Liver (tissue), 9 donors: Measurements from ENCODE around the gene TOMM40L. TPM values are rescaled to one million over a fixed set of nuclear protein-coding genes. Genes with fewer than 3 reads are reported as not detected.

Experiments used
- DNase-seq: peaks from one replicate; pipeline ENCODE4 v3.0.0-alpha.2; 2017; ENCODE audit warnings: low spot score
- H3K27ac ChIP-seq, 2 donors: one replicate each; pipeline ENCODE4 v1.7.0; 2013; ENCODE audit warnings: inconsistent platforms in 2 of 2, low read length in 2 of 2, control low read depth in 1 of 2, low read depth in 1 of 2, mild to moderate bottlenecking in 1 of 2
- H3K27me3 ChIP-seq, 4 donors: one replicate each; pipeline versions ENCODE4 v1.6.1 to v1.7.0; 2013; ENCODE audit warnings: low read length in 3 of 4, inconsistent platforms in 1 of 4, mild to moderate bottlenecking in 1 of 4, moderate library complexity in 1 of 4; ENCODE audit not compliant: control insufficient read depth in 4 of 4, insufficient read depth in 4 of 4
- H3K36me3 ChIP-seq, 4 donors: one replicate each; pipeline versions ENCODE4 v1.6.1 to v1.7.0; 2013; ENCODE audit warnings: low read length in 3 of 4, mild to moderate bottlenecking in 3 of 4, low read depth in 1 of 4, moderate library complexity in 1 of 4; ENCODE audit not compliant: control insufficient read depth in 4 of 4, insufficient read depth in 3 of 4
- H3K4me1 ChIP-seq, 4 donors: one replicate each; pipeline versions ENCODE4 v1.6.1 to v1.7.0; 2013; ENCODE audit warnings: low read length in 3 of 4, mild to moderate bottlenecking in 3 of 4, moderate library complexity in 1 of 4; ENCODE audit not compliant: control insufficient read depth in 4 of 4, insufficient read depth in 4 of 4
- H3K4me3 ChIP-seq, 3 donors: one replicate each; pipeline versions ENCODE4 v1.6.1 to v1.7.0; 2013; ENCODE audit warnings: low read length in 3 of 3, control low read depth in 1 of 3, low read depth in 1 of 3, mild to moderate bottlenecking in 1 of 3
- H3K9ac ChIP-seq, 2 donors: one replicate each; pipeline ENCODE4 v1.7.0; 2013; ENCODE audit warnings: low read length in 2 of 2, mild to moderate bottlenecking in 2 of 2, moderate library complexity in 2 of 2, control low read depth in 1 of 2, low read depth in 1 of 2
- H3K9me3 ChIP-seq, 4 donors: one replicate each; pipeline versions ENCODE4 v1.6.1 to v1.7.0; 2013; ENCODE audit warnings: low read length in 3 of 4; ENCODE audit not compliant: control insufficient read depth in 4 of 4
- ATF3 ChIP-seq: IDR thresholded peaks from 2 replicates; pipeline ENCODE4 v1.6.1; 2016; ENCODE audit warnings: antibody characterized with exemption
- CTCF ChIP-seq: fragments of 150-350 bp; IDR thresholded peaks from 2 replicates; pipeline ENCODE4 v1.5.1; 2017; ENCODE audit warnings: improper control_type of control experiment, low read depth, low read length; ENCODE audit not compliant: missing input control
- EGR1 ChIP-seq, 2 donors: IDR thresholded peaks; 2 replicates each; pipeline ENCODE4 v1.6.1; 2016 to 2018; ENCODE audit warnings: antibody characterized with exemption in 2 of 2, low read depth in 2 of 2
- FOXA1 ChIP-seq: IDR thresholded peaks from 2 replicates; pipeline ENCODE4 v1.6.1; 2016; ENCODE audit warnings: antibody characterized with exemption
- FOXA2 ChIP-seq: IDR thresholded peaks from 2 replicates; pipeline ENCODE4 v1.6.1; 2016; ENCODE audit warnings: antibody characterized with exemption
- GABPA ChIP-seq, 2 donors: IDR thresholded peaks in 1 of 2; conservative IDR thresholded peaks in 1 of 2; 2 replicates each; pipeline ENCODE4 v1.6.1; 2016; ENCODE audit warnings: antibody characterized with exemption in 2 of 2, mild to moderate bottlenecking in 1 of 2, moderate library complexity in 1 of 2
- HNF4A ChIP-seq, 2 donors: conservative IDR thresholded peaks; 2 replicates each; pipeline ENCODE4 v1.6.1; 2016; ENCODE audit warnings: antibody characterized with exemption in 2 of 2, mild to moderate bottlenecking in 2 of 2
- HNF4G ChIP-seq: IDR thresholded peaks from 2 replicates; pipeline ENCODE4 v1.6.1; 2016; ENCODE audit warnings: antibody characterized with exemption
- JUND ChIP-seq, 2 donors: IDR thresholded peaks; 2 replicates each; pipeline ENCODE4 v1.6.1; 2016; ENCODE audit warnings: antibody characterized with exemption in 2 of 2
- NR2F2 ChIP-seq: IDR thresholded peaks from 2 replicates; pipeline ENCODE4 v1.6.1; 2016; ENCODE audit warnings: antibody characterized with exemption
- RAD21 ChIP-seq, 2 donors: IDR thresholded peaks; 2 replicates each; pipeline ENCODE4 v1.6.1; 2016; ENCODE audit warnings: antibody characterized with exemption in 2 of 2, mild to moderate bottlenecking in 2 of 2
- REST ChIP-seq: IDR thresholded peaks from 2 replicates; pipeline ENCODE4 v1.6.1; 2016; ENCODE audit warnings: antibody characterized with exemption, mild to moderate bottlenecking
- RXRA ChIP-seq, 2 donors: IDR thresholded peaks; 2 replicates each; pipeline ENCODE4 v1.6.1; 2017 to 2018; ENCODE audit warnings: antibody characterized with exemption in 2 of 2, mild to moderate bottlenecking in 1 of 2
- SP1 ChIP-seq: IDR thresholded peaks from 2 replicates; pipeline ENCODE4 v1.6.1; 2018; ENCODE audit warnings: antibody characterized with exemption, mild to moderate bottlenecking
- TAF1 ChIP-seq: conservative IDR thresholded peaks from 2 replicates; pipeline ENCODE4 v1.6.1; 2016; ENCODE audit warnings: antibody characterized with exemption, mild to moderate bottlenecking
- YY1 ChIP-seq: IDR thresholded peaks from 2 replicates; pipeline ENCODE4 v1.6.1; 2016; ENCODE audit warnings: antibody characterized with exemption, mild to moderate bottlenecking
- ZBTB33 ChIP-seq: IDR thresholded peaks from 2 replicates; pipeline ENCODE4 v1.6.1; 2016; ENCODE audit warnings: antibody characterized with exemption
- WGBS: extraction: QIAGEN DNeasy Blood & Tissue Kit; methylation state at CpG from one replicate; pipeline ENCODE4 v1.1.7; 2013; 5-methylcytosine and 5-hydroxymethylcytosine counted together
- polyA plus RNA-seq, 2 donors: library from polyadenylated mRNA; stranded (reverse) in 1 of 2; unstranded in 1 of 2; fragments of 200-250 nt in 1 of 2; fragments of >200 nt in 1 of 2; fragmentation: Nextera tagmentation in 1 of 2; extraction: Ambion mirVana in 1 of 2; gene quantifications; one replicate each; pipeline versions ENCODE4 v1.2.1 to v1.2.3, GENCODE V29; 2013 to 2015
- total RNA-seq, 2 donors: library from RNA; depleted of rRNA; stranded (reverse); fragments of >200 nt; gene quantifications; one replicate each; pipeline ENCODE4 v1.2.3, GENCODE V29; 2014
- TF ChIP-seq, protein P1 (sequence below): IDR thresholded peaks from 2 replicates; pipeline ENCODE4 v1.6.1; 2016; ENCODE audit warnings: antibody characterized with exemption
- donor health status: healthy.
- donor health status: healthy.
- donor health status: healthy.
- donor health status: healthy.
- donor health status: healthy.

Gene TOMM40L
- total and polyA plus RNA-seq, 4 donors = 6.7 to 10.5 (median 8.9) TPM

DNA sequence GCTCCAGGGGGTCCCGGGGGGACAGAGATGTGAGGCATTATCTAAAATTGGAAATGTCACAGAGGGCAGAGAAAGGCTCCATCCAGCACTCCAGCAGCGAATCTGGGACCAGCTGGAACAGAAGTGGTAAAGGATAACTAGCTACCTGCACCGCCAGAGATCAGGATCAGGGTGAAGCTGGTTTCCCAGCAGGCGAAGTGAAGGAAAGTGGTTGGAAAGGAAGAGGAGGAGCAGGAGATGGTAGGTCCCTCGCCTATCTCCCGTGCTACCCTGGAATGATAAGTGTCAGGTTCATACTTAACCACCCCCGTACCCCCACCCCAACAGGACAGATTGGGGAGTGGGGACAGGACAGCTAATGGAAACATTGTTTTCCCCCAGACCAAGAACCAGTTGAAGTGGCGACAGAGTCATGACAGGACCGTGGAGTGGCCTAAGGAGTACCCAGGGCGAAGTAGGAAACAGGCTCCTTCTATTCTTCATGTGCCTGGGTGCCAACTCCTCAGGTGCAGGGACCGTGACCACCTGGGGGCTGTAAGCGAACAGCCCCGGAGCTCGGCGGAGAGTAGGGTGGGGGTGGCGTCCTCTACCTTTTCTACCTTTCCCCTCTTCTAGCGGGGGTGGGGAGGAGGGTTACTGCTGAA lies 49.3 kb upstream of the TOMM40L start:
- WGBS = 25% methylated on average over 17 of the region's 17 CpGs
- Histone ChIP-seq H3K36me3 (peaks cover 1 to 29% (median 20%) of the 10 kb centered on the region in 4 donors), H3K9ac (peak overlapping the region; percentile 46 to 95), H3K27me3 (no peaks in the 10 kb centered on the region), H3K27ac (peak overlapping the region; percentile 92 to 95), H3K4me1 (peaks cover 0 to 31% (median 26%) of the 10 kb centered on the region in 4 donors), H3K9me3 (no peaks in the 10 kb centered on the region), H3K4me3 (peak overlapping the region; percentile 70 to 98 (median 80))
- TF ChIP-seq NR2F2 = no peak
- TF ChIP-seq RXRA (IDR thresholded peaks at IDR 0.05) = no peak
- TF ChIP-seq GABPA (IDR thresholded peaks at IDR 0.05 in 1 of 2, conservative IDR thresholded peaks at IDR 0.05 in 1 of 2) = no peak
- DNase-seq = no peak

- peak; percentile 99 for DNase-seq
- TF ChIP-seq ZBTB33 = no peak
- peak; percentile 19 for TF ChIP-seq CTCF
- TF ChIP-seq NR2F2 = peak; percentile 39
- no peak for TF ChIP-seq GABPA (IDR thresholded peaks at IDR 0.05 in 1 of 2, conservative IDR thresholded peaks at IDR 0.05 in 1 of 2)
- no peak for TF ChIP-seq ATF3
- peak; percentile 13 to 43 for TF ChIP-seq HNF4A (conservative IDR thresholded peaks at IDR 0.05)
- no peak for TF ChIP-seq FOXA2
- TF ChIP-seq, protein P1, sequence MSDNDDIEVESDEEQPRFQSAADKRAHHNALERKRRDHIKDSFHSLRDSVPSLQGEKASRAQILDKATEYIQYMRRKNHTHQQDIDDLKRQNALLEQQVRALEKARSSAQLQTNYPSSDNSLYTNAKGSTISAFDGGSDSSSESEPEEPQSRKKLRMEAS = peak; percentile 77
- TF ChIP-seq JUND (IDR thresholded peaks at IDR 0.05) = no peak
- no peak for TF ChIP-seq TAF1
- no peak for TF ChIP-seq FOXA1
- TF ChIP-seq HNF4G = no peak
- peak; percentile 8 for TF ChIP-seq REST
- TF ChIP-seq SP1 = peak; percentile 69
- peak; percentile 87 to 94 for TF ChIP-seq EGR1 (IDR thresholded peaks at IDR 0.05; ENCODE audit: low read depth in 2 of 2)
- peak; percentile 99 for TF ChIP-seq YY1
- TF ChIP-seq RAD21 (IDR thresholded peaks at IDR 0.05) = peak; percentile 47 to 55
- TF ChIP-seq RXRA (IDR thresholded peaks at IDR 0.05) = peak; percentile 66 to 70
- peak within 1 kb of the TSS; percentile 70 to 98 (median 80) for H3K4me3 ChIP-seq
- peaks cover 0 to 23% (median 15%) of the 10 kb centered on the region in 4 donors for H3K36me3 ChIP-seq
- H3K4me1 ChIP-seq = peaks cover 0 to 31% (median 26%) of the 10 kb centered on the region in 4 donors
- no peaks in the 10 kb centered on the region for H3K27me3 ChIP-seq
- H3K9me3 ChIP-seq = no peaks in the 10 kb centered on the region
- WGBS = 1% methylated on average over 50 of the region's 50 CpGs
- H3K27ac ChIP-seq = peak within 1 kb of the TSS; percentile 92 to 95
- H3K9ac ChIP-seq = peak within 1 kb of the TSS; percentile 82 to 96
Measured at GRCh38 chr1:161177112-161177935, 48.5 kb upstream of the TOMM40L start, which contains the start of gene B4GALT3. B4GALT3 (minus strand) TSS chr1:161177507; CDS start chr1:161176060, 1,447 bp downstream.
